HepG2 (cell line): ENCODE measurements around the gene CCDC117. TPM values are rescaled to one million over a fixed set of nuclear protein-coding genes. Genes with fewer than 3 reads are reported as not detected.

Experiments
- ATAC-seq: fragments of 200-7000 bp; cut with Tn5 transposase; 3 replicates; pipeline ENCODE4 v1.9.1; 2020; ENCODE audit warnings: mild to moderate bottlenecking, moderate library complexity
- BruUV-seq: library from RNA; stranded (reverse); fragments of 400-500 nt; replicated peaks from 2 replicates; lab custom pipeline; 2021; lab: Mats Ljungman, UMichigan
- CTCF ChIA-PET: fragments of 300-600 bp; formaldehyde crosslinking; extraction: SDS; loops from one replicate; lab custom pipeline; 2021; ENCODE audit warnings: low total read pairs, inconsistent platforms, low intra/inter-chr PET ratio; lab: Yijun Ruan, JAX
- POLR2A ChIA-PET: fragments of 350-600 bp; sonication (Branson Sonifier 250); formaldehyde crosslinking; loops from one replicate; lab custom pipeline; 2020; ENCODE audit warnings: antibody characterized with exemption, inconsistent platforms; lab: Yijun Ruan, JAX
- DNase-seq: peaks from one replicate; pipeline ENCODE4 v3.0.0-alpha.2; 2015; ENCODE audit warnings: low spot score
- FAIRE-seq: peaks from 3 replicates; lab custom pipeline; 2011; peaks lifted over from hg19 to GRCh38; lab: Jason Lieb, UNC
- H2AFZ ChIP-seq: one replicate; pipeline ENCODE4 v1.6.1; 2011; ENCODE audit warnings: low read length, inconsistent platforms
- H3K27ac ChIP-seq: fragments of 300-600 bp; 3 replicates; pipeline ENCODE4 v1.8.0; 2011; ENCODE audit warnings: mixed run types, mild to moderate bottlenecking, mixed read lengths, low read length, inconsistent platforms; ENCODE audit not compliant: insufficient read depth; ENCODE audit errors: extremely low read length
- H3K27me3 ChIP-seq, 2 experiments: fragments of 200-600 bp in 1 of 2; 2 replicates in 1 of 2; 3 replicates in 1 of 2; pipeline versions ENCODE4 v1.6.0 to v1.8.0; 2011; ENCODE audit warnings: low read length in 2 of 2, mild to moderate bottlenecking in 2 of 2, moderate library complexity in 2 of 2, inconsistent platforms in 1 of 2; ENCODE audit not compliant: insufficient read depth in 2 of 2, control insufficient read depth in 1 of 2
- H3K36me3 ChIP-seq, 2 experiments: fragments of 200-600 bp in 1 of 2; replicated peaks in 1 of 2; 2 replicates in 1 of 2; 3 replicates in 1 of 2; pipeline versions ENCODE4 v1.5.1 to v1.8.0; 2011; ENCODE audit warnings: low read length in 2 of 2, inconsistent platforms in 1 of 2; ENCODE audit not compliant: insufficient read depth in 2 of 2, control insufficient read depth in 1 of 2
- H3K4me1 ChIP-seq: 2 replicates; pipeline ENCODE4 v1.5.1; 2012; ENCODE audit warnings: low read length, inconsistent platforms; ENCODE audit not compliant: insufficient read depth
- H3K4me2 ChIP-seq: 2 replicates; pipeline ENCODE4 v1.6.0; 2011; ENCODE audit warnings: low read depth, low read length, inconsistent platforms
- H3K4me3 ChIP-seq, 3 experiments: fragments of 200-600 bp in 1 of 3; sonication (generic), shearing (Covaris generic) in 1 of 3; replicated peaks in 1 of 3; 2 replicates each; pipeline ENCODE4 v1.5.1; 2011 to 2016; ENCODE audit warnings: low read length in 3 of 3, inconsistent platforms in 2 of 3, low read depth in 2 of 3, mild to moderate bottlenecking in 2 of 3, control low read depth in 1 of 3, mixed read lengths in 1 of 3; ENCODE audit not compliant: insufficient read depth in 1 of 3
- H3K79me2 ChIP-seq: one replicate; pipeline ENCODE4 v1.6.1; 2011; ENCODE audit warnings: low read length, inconsistent platforms; ENCODE audit not compliant: insufficient read depth
- H3K9ac ChIP-seq: 2 replicates; pipeline ENCODE4 v1.6.0; 2011; ENCODE audit warnings: mild to moderate bottlenecking, low read depth, low read length, inconsistent platforms; ENCODE audit not compliant: insufficient read depth
- H3K9me3 ChIP-seq: 2 replicates; pipeline ENCODE4 v1.5.1; 2012; ENCODE audit warnings: mild to moderate bottlenecking, low read length
- H4K20me1 ChIP-seq: 2 replicates; pipeline ENCODE4 v1.6.0; 2011; ENCODE audit warnings: inconsistent platforms, mild to moderate bottlenecking, low read length, moderate library complexity; ENCODE audit not compliant: insufficient read depth
- ADNP ChIP-seq: sonication (generic); formaldehyde crosslinking; IDR thresholded peaks from 2 replicates; pipeline ENCODE4 v1.4.0; 2020; ENCODE audit warnings: missing genetic modification reagents
- IRF9 ChIP-seq: sonication (generic); formaldehyde crosslinking; IDR thresholded peaks from 2 replicates; pipeline ENCODE4 v1.8.0; 2022; ENCODE audit warnings: missing genetic modification reagents, mild to moderate bottlenecking, borderline replicate concordance
- KAT8 ChIP-seq: IDR thresholded peaks from 2 replicates; pipeline ENCODE4 v1.6.1; 2016; ENCODE audit warnings: missing genetic modification reagents, missing compliant biosample characterization
- MXD1 ChIP-seq: sonication (generic); formaldehyde crosslinking; IDR thresholded peaks from 2 replicates; pipeline ENCODE4 v1.4.0; 2020; ENCODE audit warnings: mild to moderate bottlenecking, missing genetic modification reagents
- MYPOP ChIP-seq: sonication (generic); formaldehyde crosslinking; IDR thresholded peaks from 2 replicates; pipeline ENCODE4 v1.8.1; 2023; ENCODE audit warnings: mild to moderate bottlenecking, moderate library complexity, missing genetic modification reagents
- NR2F2 ChIP-seq: IDR thresholded peaks from 2 replicates; pipeline ENCODE4 v1.6.1; 2012; ENCODE audit warnings: low read depth, inconsistent platforms, borderline replicate concordance
- RNF2 ChIP-seq: fragments of 450-650 bp; conservative IDR thresholded peaks from 2 replicates; pipeline ENCODE4 v1.6.1; 2016; ENCODE audit warnings: low read depth
- TAF15 ChIP-seq: fragments of 200-400 bp; formaldehyde crosslinking; IDR thresholded peaks from one replicate; pipeline ENCODE4 v1.6.1; 2018; ENCODE audit warnings: mild to moderate bottlenecking, low read depth, low read length; ENCODE audit not compliant: poor library complexity, severe bottlenecking
- ZNF10 ChIP-seq: sonication (generic); formaldehyde crosslinking; IDR thresholded peaks from 2 replicates; pipeline ENCODE4 v1.4.0; 2020; ENCODE audit warnings: mild to moderate bottlenecking, low read depth, missing genetic modification reagents, borderline replicate concordance
- ZNF3 ChIP-seq: IDR thresholded peaks from 2 replicates; pipeline ENCODE4 v1.7.0; 2017; ENCODE audit warnings: inconsistent platforms
- ZNF34 ChIP-seq: sonication (generic); formaldehyde crosslinking; IDR thresholded peaks from 2 replicates; pipeline ENCODE4 v1.4.0; 2020; ENCODE audit warnings: mild to moderate bottlenecking, missing genetic modification reagents, borderline replicate concordance
- ZNF687 ChIP-seq: sonication (generic); formaldehyde crosslinking; IDR thresholded peaks from 2 replicates; pipeline ENCODE4 v1.5.1; 2020; ENCODE audit warnings: mild to moderate bottlenecking, missing genetic modification reagents, moderate library complexity
- WGBS: methylation state at CpG from one replicate; pipeline ENCODE4 v1.1.6; 2017; ENCODE audit warnings: low lambda C conversion rate; 5-methylcytosine and 5-hydroxymethylcytosine counted together
- in situ Hi-C: cut with HindIII; loops from 2 replicates; pipeline ENCODE4 v1.10.0; 2017; ENCODE audit warnings: low pct_unique_long_range_greater_than_20kb; ENCODE audit not compliant: extremely low pct_ligation_motif_present
- intact Hi-C: fragments of 100-400 bp; cut with micrococcal nuclease; formaldehyde crosslinking; loops from one replicate; pipeline ENCODE4 v1.10.0; 2022; ENCODE audit not compliant: unreplicated experiment
- polyA plus RNA-seq, 8 experiments: library from polyadenylated mRNA; depleted of rRNA in 3 of 8; stranded (reverse) in 7 of 8; unstranded in 1 of 8; fragments of >200 nt; fragmentation: Illumina TruSeq in 4 of 8; extraction: Trizol in 4 of 8; gene quantifications; 2 replicates each; pipeline versions ENCODE4 v1.2.1 to v1.2.3, GENCODE V29; 2011 to 2016; ENCODE audit warnings: low read depth in 4 of 8, missing spikeins in 1 of 8, mixed read lengths in 1 of 8; ENCODE audit not compliant: insufficient read depth in 1 of 8
- total RNA-seq, 5 experiments: library from RNA; depleted of rRNA; stranded (reverse); fragments of >200 nt; fragmentation: Illumina TruSeq; extraction: Trizol; gene quantifications; 2 replicates each; pipeline ENCODE4 v1.2.3, GENCODE V29; 2016; ENCODE audit warnings: low read depth in 1 of 5

CCDC117 gene
- total and polyA plus RNA-seq, 2 of the 13 experiments (the other 11 are each of a cell fraction or from before 2014, with no cell fraction given) = 12.6 to 34.2 TPM

GRCh38 chr22:28791841-28792490 lies 19.5 kb downstream of the CCDC117 start (continued):
- no peak for TF ChIP-seq KAT8 (CRISPR knock-in tag)

- CTCF ChIA-PET = no interaction called here
- FAIRE-seq = peak; percentile 40
- TF ChIP-seq ZNF687 (CRISPR knock-in tag) = peak; percentile 52; the same call in 1 of the 2 replicates
- TF ChIP-seq NR2F2 = peak; percentile 61; the same call in 1 of the 2 replicates
- no peak; the same call in 1 of the 2 replicates for TF ChIP-seq MYPOP (CRISPR knock-in tag)
- no peak for TF ChIP-seq ZNF10
- TF ChIP-seq IRF9 (CRISPR knock-in tag) = no peak
- TF ChIP-seq ZNF34 = no peak
- no peak for TF ChIP-seq MXD1
- TF ChIP-seq ADNP (CRISPR knock-in tag) = no peak
- no peak for TF ChIP-seq TAF15
- no peak for TF ChIP-seq ZNF3 (CRISPR knock-in tag)
- TF ChIP-seq RNF2 = no peak
Measured at GRCh38 chr22:28792491-28793383, 20.2 kb downstream of the CCDC117 start.

More at GRCh38 chr22:28792491-28793383, 20.2 kb downstream of the CCDC117 start:
- no peaks in the 10 kb centered on the region for H3K9me3 ChIP-seq
- no TSS peak for BruUV-seq
- H3K4me2 ChIP-seq = no peak overlapping the region
- ATAC-seq = peak; percentile 69
- no peak overlapping the region for H3K9ac ChIP-seq
- H3K4me3 ChIP-seq = no peak overlapping the region
- H3K4me1 ChIP-seq = peaks cover 57% of the 10 kb centered on the region
- H4K20me1 ChIP-seq = peaks cover 50% of the 10 kb centered on the region
- 49% methylated on average over 15 of the region's 15 CpGs for WGBS
- in situ Hi-C loops (loop anchor here (5.0 kb wide), 1 partner anchor 35 kb away; no protein-coding TSS in a partner anchor), intact Hi-C loops (loop anchor here (5.0 kb wide), 1 partner anchor 35 kb away; no protein-coding TSS in a partner anchor)
- H3K27me3 ChIP-seq = no peaks in the 10 kb centered on the region
- H3K79me2 ChIP-seq = peaks cover 28% of the 10 kb centered on the region
- peaks cover 18 to 45% of the 10 kb centered on the region in 2 experiments for H3K36me3 ChIP-seq
- POLR2A ChIA-PET = interaction anchor here (0.7 to 20.4 kb wide), 8 partner anchors 8 to 113 kb away, joined by 3 to 945 read pairs (median 6); partner anchors contain the start of genes CCDC117 and XBP1
- no peak overlapping the region for H2AFZ ChIP-seq
- peak overlapping the region; percentile 54 for H3K27ac ChIP-seq
- DNase-seq = no peak
